MCF 10A (cell line): Measurements from ENCODE around the gene RASA2. TPM values are rescaled to one million over a fixed set of nuclear protein-coding genes. Genes with fewer than 3 reads are reported as not detected.

Experiments used
- BruUV-seq: library from RNA; stranded (reverse); fragments of 400-500 nt; replicated peaks from 2 replicates; lab custom pipeline; 2021; lab: Mats Ljungman, UMichigan
- CTCF ChIA-PET: fragments of 300-600 bp; sonication (Branson Sonifier 250); formaldehyde crosslinking; extraction: SDS; loops from one replicate; lab custom pipeline; 2021; ENCODE audit warnings: antibody characterized with exemption, inconsistent platforms; lab: Yijun Ruan, JAX
- POLR2A ChIA-PET: fragments of 300-600, 350-650 bp; sonication (Branson Sonifier 250); formaldehyde crosslinking; extraction: SDS; loops from one replicate; lab custom pipeline; 2020; ENCODE audit warnings: antibody characterized with exemption, inconsistent platforms; lab: Yijun Ruan, JAX
- DNase-seq: peaks from one replicate; pipeline ENCODE4 v3.0.0-alpha.2; 2018; ENCODE audit not compliant: unreplicated experiment
- H3K27ac Mint-ChIP-seq: one replicate; pipeline ENCODE4 v1.8.0; 2022; ENCODE audit warnings: mild to moderate bottlenecking, low read depth, mixed read lengths; ENCODE audit not compliant: unreplicated experiment
- H3K27me3 Mint-ChIP-seq: one replicate; pipeline ENCODE4 v1.8.0; 2022; ENCODE audit warnings: mixed read lengths; ENCODE audit not compliant: insufficient read depth, unreplicated experiment
- H3K36me3 Mint-ChIP-seq: one replicate; pipeline ENCODE4 v1.8.0; 2022; ENCODE audit warnings: mild to moderate bottlenecking, moderate library complexity, mixed read lengths; ENCODE audit not compliant: insufficient read depth, unreplicated experiment
- H3K4me1 Mint-ChIP-seq: one replicate; pipeline ENCODE4 v1.8.0; 2022; ENCODE audit warnings: mixed read lengths; ENCODE audit not compliant: insufficient read depth, unreplicated experiment
- H3K4me3 Mint-ChIP-seq: one replicate; pipeline ENCODE4 v1.8.0; 2022; ENCODE audit warnings: mild to moderate bottlenecking, moderate library complexity, mixed read lengths; ENCODE audit not compliant: unreplicated experiment
- H3K9me3 Mint-ChIP-seq: one replicate; pipeline ENCODE4 v1.8.0; 2022; ENCODE audit warnings: mixed read lengths; ENCODE audit not compliant: unreplicated experiment
- intact Hi-C: fragments of 100-400 bp; cut with micrococcal nuclease; formaldehyde crosslinking; loops from 2 replicates; pipeline ENCODE4 v1.14.1; 2022
- total RNA-seq: library from RNA; stranded (reverse); gene quantifications from 2 replicates; pipeline ENCODE4 v1.2.3, GENCODE V29; 2022
- TF ChIP-seq, protein P1 (sequence below): fragments of 200-600 bp; IDR thresholded peaks from one replicate; pipeline ENCODE4 v1.8.0; 2022; ENCODE audit warnings: antibody characterized with exemption, mild to moderate bottlenecking; ENCODE audit not compliant: unreplicated experiment

The RASA2 gene
- total RNA-seq, 1 experiment from 2014 or later = 19.5 TPM

DNA sequence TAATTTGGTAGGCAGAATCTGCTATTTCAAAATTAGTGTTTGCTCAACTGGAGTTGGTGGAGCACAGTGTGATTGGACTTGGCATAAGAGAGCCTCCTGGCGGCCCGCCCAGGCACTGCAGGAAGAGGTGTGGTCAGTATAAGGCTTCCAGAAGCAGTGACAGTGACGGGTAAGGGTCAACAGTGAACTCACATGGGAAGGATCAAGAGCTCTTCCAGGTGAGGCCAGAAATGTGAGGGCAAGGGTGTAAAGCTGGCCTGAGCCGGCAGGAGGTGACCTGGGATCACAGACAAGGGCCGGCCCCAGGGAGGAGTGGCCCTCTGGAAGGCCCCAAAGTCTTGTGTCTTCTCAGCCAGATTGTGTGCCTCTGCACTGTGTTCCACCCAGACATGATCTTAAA, 158.1 kb downstream of the RASA2 start:
- Mint-ChIP-seq H3K4me1 (peaks cover 6% of the 10 kb centered on the region), H3K9me3 (no peaks in the 10 kb centered on the region), H3K27ac (no peak overlapping the region), H3K27me3 (no peaks in the 10 kb centered on the region), H3K4me3 (no peak overlapping the region), H3K36me3 (peaks cover 6% of the 10 kb centered on the region)
- peak; percentile 76 for DNase-seq
- no TSS peak for BruUV-seq
- intact Hi-C loops = loop anchor here (1.0 kb wide), 2 partner anchors 69 to 185 kb away; no protein-coding TSS in a partner anchor
- CTCF ChIA-PET = interaction anchor here (0.7 to 1.6 kb wide), 10 partner anchors 9 to 264 kb away, joined by 3 to 8 read pairs (median 3); no protein-coding TSS in a partner anchor
- TF ChIP-seq, protein P1, sequence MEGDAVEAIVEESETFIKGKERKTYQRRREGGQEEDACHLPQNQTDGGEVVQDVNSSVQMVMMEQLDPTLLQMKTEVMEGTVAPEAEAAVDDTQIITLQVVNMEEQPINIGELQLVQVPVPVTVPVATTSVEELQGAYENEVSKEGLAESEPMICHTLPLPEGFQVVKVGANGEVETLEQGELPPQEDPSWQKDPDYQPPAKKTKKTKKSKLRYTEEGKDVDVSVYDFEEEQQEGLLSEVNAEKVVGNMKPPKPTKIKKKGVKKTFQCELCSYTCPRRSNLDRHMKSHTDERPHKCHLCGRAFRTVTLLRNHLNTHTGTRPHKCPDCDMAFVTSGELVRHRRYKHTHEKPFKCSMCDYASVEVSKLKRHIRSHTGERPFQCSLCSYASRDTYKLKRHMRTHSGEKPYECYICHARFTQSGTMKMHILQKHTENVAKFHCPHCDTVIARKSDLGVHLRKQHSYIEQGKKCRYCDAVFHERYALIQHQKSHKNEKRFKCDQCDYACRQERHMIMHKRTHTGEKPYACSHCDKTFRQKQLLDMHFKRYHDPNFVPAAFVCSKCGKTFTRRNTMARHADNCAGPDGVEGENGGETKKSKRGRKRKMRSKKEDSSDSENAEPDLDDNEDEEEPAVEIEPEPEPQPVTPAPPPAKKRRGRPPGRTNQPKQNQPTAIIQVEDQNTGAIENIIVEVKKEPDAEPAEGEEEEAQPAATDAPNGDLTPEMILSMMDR = peak; percentile 75
- POLR2A ChIA-PET = no interaction called here

DNA sequence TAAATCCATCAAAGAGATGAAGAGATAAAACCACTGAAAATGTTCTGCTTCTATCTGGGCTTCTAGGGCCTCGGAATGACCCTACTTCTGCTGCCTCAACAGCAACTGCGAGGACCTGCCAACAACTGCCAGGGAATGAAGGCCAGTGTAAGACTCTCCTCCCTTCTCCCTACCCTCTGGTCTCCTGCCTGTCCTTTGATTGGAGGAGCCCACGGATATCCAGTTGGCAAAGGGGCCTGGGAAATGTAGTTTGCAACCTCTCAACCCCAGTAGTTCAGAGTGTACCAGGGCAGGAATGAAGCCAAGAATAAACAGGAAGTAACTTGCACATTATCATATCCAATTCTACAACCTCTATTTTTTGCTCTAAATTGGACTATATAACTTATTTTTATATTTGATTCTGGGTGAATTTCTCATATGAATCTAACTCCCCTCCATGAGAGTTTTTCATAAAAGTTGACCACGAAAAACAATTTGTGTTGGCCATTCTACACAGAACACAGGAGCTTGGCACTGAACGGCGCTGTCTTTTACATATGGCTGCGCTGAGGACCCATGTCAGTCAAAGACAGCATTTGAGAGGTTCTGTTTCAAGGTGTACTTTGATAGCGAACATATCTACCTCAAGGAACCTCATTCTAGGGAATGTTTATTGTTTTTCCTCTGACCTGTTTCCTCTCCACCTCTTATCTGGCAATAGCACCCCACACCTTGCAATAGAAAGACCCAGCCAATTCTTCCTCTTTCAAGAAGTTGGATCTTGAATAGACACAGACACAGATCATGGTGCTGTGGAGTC, 160.1 kb downstream of the RASA2 start:
- TF ChIP-seq, protein P1 = no peak
- Mint-ChIP-seq H3K27ac (no peak overlapping the region), H3K4me1 (peaks cover 6% of the 10 kb centered on the region), H3K4me3 (no peak overlapping the region), H3K9me3 (no peaks in the 10 kb centered on the region), H3K36me3 (peaks cover 6% of the 10 kb centered on the region), H3K27me3 (no peaks in the 10 kb centered on the region)
- BruUV-seq = no TSS peak
- peak; percentile 57 for DNase-seq
- intact Hi-C loops = no loop called here
- ChIA-PET CTCF (no interaction called here), POLR2A (no interaction called here)

DNA sequence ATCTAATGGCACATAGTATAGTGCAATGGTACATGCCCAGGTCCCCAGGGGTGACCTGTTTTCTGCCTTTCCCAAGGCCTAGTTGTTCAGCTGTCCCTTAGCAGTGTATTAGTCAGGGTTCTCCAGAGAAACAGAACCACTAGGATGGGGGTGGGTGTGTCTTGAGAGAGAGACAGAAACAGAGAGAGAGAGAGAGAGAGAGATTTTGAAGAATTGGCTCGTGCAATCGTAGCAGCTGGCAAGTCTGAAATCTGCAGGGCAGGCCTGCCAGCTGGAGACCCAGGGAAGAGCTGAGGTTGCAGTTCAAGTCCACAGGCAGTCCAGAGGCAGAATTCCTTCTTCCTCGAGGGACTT, 160.7 kb downstream of the RASA2 start:
- CTCF ChIA-PET = interaction anchor here (0.6 kb wide), 1 partner anchor 71 kb away, joined by 3 read pairs; no protein-coding TSS in a partner anchor
- intact Hi-C loops = no loop called here

More for the DNA sequence above, 160.7 kb downstream of the RASA2 start:
- Mint-ChIP-seq H3K4me3 (no peak overlapping the region), H3K4me1 (peaks cover 6% of the 10 kb centered on the region), H3K27me3 (no peaks in the 10 kb centered on the region), H3K9me3 (no peaks in the 10 kb centered on the region), H3K27ac (no peak overlapping the region), H3K36me3 (peaks cover 6% of the 10 kb centered on the region)
- DNase-seq = no peak
- BruUV-seq = no TSS peak
- TF ChIP-seq, protein P1 = no peak
- POLR2A ChIA-PET = no interaction called here
